Umbilical cord (tissue), 2 donors: ENCODE measurements around the gene TGM4. TPM values are rescaled to one million over a fixed set of nuclear protein-coding genes. Genes with fewer than 3 reads are reported as not detected.
A peak's percentile ranks its signal among the peaks of the same experiment; 100 is the strongest.
"Not testable (repeated sequence)": the region's sequence is repeated elsewhere in the genome, so short reads cannot be mapped to it uniquely, and the experiment has no call there.

Source experiments
- DNase-seq: peaks from one replicate; pipeline ENCODE4 v3.0.0-alpha.2; 2015; ENCODE audit warnings: low spot score
- total RNA-seq: library from RNA; depleted of rRNA; stranded (reverse); fragments of >200 nt; gene quantifications from one replicate; pipeline ENCODE4 v1.2.3, GENCODE V29; 2014; ENCODE audit warnings: low replicate concordance; ENCODE audit not compliant: insufficient read depth

The TGM4 gene
- total RNA-seq, 1 donor from 2014 or later = 3.1 TPM

DNA sequence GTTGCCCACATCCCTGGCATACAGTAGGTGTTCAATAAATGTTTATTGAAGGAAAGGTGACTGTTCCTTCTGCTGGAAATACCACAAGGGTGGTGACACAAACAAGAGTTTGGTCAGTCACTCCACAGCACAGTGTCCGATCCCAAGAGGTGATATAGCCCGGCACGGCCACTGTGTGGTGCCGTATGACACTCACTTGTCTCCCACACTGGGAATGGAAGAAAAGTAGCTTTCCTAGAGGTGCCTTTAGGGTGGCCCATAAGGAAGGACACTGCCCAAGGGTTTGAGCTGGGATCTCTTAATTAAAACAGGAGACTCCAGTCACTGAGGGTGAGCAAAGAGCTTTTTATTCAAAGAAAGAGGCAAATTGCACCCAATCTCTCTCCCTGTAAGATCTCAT is 40.5 kb downstream of the TGM4 start:
- no peak for DNase-seq

DNA sequence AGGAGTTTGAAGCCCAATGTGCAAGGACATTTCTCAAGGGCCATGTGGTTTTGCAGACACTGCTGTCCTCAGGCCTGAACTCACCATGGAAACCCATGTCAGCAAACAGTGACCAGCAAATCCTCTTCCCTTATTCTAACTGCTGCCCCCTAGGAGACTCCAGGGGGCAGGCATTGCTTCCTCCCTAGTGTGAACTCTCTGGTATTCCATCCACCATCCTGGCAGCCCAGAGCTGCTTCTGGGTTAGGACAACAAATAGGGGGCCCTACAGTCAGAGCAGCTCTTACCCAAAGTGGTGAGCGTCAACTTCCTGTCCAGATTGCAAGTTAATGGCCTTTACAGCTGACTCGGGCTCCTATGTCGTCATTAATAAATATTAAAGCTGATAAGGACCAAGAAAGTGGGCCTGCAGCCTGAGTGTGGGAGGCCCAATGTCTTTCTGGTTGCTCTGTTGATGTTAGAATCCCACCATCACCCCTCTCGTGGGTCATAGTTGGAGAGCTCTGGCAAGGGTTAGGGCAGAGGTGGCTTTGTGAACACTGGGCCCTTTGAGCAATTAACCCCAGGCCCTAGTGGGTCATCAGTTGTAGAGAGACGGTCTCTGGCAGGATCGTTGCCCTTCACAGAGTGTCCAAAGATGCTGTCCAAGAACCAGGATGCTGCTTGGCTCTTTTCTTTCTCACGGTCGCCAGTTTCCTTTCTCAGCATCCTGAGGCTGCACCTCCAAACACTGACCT is 41.5 kb downstream of the TGM4 start:
- no peak for DNase-seq

DNA sequence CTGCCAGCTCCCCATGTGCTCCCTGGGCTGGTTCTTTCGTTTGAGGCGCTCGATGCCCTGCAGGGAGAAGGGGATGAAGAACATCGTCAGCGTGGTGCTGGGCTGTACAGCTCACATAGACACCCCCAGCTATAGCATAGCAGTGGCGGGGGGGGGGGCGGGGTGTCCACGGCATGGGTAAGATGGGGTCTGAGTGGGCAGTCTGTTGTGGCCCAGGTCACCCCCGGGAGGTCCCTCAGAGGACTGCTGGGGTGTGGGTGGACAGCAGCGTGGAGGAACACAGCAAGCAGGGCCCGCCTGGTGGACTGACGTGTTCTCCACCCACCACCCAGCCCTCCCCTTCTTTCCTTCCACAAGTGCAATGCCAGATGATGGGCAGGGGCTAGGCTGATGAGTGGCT is 43.7 kb downstream of the TGM4 start:
- DNase-seq = no peak

DNA sequence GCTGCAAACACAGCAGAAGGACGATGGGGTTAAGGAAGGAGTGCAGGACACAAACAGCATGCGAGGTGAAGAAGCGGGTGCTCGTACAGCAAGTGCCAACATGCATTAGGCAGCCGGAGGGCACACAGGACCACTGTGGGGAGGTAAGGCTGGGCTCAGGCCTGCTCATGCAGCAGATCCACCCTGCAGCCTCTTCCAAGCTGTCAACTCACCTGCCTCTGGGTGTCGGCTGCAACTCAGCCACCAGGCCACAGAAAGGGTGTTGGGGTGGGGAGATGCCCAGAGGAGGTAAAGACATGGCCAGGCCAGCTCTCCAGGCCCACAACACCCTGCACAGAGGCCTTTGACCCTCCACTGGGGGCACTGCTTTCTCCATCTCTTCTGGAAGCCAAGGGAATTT is 44.2 kb downstream of the TGM4 start:
- DNase-seq = no peak

DNA sequence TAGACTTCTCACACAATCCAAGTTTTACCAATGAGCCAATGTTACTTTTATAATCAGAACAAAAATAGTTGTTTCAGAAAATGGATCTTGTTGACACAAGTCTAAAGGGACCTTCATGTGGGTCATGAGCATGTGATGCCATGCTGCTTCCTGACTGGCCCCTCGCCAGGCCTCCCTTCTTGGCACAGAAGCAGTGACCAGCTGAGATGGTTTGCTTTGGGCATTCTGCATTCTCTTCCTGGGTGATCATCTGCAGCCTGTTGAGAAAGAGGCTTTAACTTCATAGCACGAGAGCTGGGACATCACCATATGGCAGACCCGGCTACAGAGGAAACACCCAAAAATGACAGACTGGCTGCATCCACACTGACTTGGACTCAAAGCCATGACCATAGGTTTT is 45.7 kb downstream of the TGM4 start:
- no peak for DNase-seq

DNA sequence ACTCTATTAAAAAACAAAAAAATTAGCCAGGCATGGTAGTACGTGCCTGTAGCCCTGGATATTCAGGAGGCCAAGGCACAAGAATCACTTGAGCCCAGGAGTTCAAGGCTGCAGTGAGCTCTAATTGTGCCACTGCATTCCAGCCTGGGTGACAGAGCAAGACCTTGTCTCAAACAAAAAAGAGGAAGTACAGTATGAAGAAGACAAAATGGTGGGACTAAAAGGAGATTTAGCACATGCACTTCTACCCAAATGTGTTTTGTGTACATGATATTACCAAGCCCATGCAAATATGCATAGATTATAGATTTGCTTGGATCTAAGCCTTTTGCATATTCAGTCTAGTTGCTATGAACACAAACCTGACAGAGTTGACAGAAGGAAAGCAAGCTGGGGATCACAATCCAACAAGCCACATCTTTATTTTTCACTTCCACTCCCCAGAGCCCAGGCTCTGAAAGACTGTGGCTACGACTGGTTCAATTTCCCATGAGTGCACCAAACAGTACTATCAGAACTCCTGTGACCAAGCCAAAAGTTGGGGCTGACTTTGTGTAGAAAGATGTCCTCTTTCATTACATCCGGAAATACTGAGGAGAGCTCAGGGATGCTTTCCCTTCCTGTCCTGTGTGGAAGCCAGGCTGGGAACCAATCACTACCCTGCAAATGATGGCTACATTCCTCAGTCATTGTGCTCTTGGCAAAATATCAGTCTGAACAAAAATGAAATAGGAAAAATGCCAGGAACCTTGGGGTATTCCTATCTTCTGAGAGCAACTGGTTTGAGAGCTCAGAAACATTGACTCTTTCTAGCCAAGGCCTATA is 49.4 kb downstream of the TGM4 start:
- peak; percentile 43 for DNase-seq

DNA sequence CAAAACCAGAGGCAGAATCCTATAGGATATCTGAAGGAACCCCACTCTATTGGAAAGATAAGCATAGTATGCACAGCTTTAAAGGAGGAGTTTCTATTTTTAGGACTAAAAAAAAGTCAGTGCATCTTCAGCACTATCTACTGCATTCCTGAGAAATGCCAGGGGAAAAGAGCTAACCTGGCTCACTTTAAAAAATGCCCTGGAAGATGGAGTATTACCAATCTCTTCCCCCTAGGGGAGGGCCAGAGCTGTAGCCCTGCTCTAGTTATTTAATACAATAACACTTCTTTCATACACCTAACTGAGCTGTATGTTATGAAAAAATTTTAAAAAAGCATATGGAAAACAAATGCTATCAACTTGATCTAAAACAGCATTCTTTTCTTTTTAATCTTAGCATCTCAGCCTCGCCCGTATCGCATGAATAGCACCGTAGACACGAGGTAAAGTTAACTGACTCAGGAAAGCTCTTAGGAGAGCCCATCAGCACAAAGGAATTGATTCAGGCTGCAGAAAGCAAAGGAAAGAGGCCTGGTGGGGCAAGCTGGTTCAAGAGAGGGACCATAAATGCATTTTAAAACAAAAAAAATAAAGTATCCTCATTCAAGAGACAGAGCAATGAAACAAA is 50.2 kb downstream of the TGM4 start:
- DNase-seq = no peak

DNA sequence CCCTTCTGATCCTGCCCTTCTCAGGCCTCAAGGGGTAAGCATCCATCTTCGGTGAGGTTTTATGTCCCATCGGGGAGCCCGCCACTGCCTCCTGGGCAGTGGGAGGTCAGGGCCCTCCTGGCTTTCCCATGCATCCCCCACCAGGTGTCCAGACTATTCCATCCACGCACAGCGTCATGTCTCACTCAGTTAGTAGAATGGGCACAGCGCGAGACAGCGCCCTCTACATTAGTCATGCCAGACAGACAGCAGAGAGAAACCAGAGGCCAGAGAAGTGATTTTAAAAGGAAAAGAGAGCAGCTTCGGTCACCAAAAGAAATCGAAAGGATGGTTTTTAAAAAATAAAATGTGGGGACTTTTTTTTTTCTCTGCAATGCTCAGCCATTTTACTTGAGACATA is 51.8 kb downstream of the TGM4 start:
- DNase-seq = no peak

DNA sequence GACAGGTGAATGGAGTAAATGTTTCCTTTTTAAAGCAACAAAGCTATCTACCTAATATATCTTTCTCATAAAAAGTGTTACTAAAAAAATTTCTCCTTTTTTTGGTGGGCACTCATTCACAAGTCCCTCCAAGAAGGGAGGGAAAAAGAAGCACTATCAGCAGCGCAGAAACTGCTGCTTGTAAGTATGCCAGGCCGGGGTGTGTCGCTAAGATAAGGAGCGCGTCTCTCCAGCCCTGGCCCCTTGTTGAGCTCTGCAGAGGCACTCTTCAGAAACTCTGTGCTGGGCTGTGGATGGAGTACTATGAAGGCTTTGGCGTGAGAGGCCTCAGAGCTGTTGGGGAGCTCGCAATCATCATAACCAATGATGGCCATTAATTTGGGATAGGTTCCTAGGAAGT is 52.5 kb downstream of the TGM4 start:
- peak; percentile 72 for DNase-seq

DNA sequence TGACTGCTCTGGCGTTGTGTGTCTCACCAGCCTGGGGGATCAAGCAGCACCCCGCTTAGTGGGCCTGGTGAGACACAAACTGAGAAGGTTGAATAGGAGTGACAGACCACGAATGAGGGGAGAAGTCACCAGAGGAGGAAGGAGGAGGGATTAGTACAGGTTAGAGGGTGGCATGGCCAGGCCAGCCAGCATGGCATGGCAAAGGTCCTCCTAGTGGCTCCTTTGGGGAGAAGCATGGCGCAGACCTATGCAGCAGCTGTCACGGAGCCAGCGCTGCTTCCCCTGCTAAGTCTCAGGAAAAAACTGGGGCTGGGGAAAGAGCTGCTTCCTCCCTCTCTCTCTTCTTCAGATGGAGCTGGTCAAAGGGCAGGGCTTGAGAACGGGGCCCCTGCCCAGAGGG is 53.0 kb downstream of the TGM4 start:
- DNase-seq = no peak

DNA sequence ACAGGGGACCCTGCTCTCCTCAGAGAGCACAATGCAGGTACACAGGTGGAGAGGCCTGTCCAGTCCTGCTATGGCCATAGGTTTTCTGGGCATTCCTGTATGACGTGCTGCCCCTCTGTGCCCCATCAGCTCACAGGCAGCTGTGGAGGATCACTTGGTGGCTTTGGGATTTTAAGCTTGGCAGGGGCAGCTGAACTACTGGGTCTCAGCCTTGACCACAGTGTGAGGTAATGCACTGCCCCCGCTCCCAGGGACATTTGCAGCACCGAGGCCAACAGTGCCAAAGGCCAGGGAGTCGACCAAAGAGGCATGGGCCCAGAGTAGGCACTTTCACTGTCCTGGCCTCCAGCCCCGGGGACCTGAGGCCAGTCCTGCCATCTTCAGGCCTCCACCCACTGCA is 55.4 kb downstream of the TGM4 start:
- DNase-seq = no peak

DNA sequence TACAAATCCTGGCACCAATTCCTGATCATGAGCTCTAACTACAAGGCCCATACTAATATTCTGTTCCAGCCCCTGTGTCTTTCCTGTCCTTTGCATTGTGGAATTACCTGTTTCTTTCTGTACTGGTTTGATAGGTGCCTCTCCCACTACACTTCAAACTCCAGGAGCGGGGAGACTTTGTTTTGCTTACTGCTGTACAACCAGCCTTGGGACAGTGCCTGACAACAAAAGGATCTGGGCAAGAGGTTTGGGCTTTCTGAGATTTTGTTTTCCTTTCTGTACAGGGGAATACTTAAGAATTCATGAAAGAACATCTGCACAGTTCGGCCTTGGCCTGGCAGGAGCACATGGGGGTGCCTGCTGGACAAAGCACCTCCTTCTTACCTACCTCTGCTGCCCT is 56.5 kb downstream of the TGM4 start:
- no peak for DNase-seq

DNA sequence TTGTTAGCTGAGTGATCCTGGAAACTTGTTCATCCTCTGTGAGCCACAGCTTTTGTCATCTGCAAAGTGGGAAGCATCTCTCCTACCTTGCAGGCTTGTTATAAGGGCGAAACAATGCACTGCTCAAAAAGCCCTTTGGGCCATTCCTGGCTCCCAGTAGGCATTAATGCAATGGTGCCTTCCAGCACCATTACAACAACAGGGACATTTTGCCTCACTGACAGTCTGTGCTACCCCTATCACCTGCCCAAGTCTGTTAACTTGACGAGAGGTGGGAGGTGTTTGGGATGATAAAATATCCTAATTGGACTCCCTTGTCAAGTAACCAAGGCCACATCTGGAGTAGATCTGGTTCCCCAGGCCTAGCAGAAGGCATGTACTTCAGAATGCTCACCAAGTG is 57.4 kb downstream of the TGM4 start:
- DNase-seq = no peak

DNA sequence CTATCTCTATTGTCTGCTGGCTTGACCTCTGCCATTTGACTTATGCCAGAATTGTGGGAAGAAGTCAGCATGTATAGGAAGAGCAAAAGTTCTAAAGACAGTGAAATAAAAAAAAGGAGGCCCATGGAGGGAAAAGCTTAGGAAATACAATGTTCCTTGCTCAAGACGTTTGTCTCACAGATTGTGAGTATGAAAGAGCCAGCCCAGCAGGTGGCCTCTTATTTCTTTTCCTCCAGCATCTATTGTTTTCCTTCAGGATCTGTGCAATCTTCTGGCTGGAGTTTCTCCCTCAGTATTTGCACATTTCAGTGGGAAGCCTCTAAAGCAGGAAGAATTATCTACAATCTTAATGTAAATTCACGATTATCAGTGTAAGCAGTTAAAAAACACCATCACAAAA is 57.9 kb downstream of the TGM4 start:
- no peak for DNase-seq

DNA sequence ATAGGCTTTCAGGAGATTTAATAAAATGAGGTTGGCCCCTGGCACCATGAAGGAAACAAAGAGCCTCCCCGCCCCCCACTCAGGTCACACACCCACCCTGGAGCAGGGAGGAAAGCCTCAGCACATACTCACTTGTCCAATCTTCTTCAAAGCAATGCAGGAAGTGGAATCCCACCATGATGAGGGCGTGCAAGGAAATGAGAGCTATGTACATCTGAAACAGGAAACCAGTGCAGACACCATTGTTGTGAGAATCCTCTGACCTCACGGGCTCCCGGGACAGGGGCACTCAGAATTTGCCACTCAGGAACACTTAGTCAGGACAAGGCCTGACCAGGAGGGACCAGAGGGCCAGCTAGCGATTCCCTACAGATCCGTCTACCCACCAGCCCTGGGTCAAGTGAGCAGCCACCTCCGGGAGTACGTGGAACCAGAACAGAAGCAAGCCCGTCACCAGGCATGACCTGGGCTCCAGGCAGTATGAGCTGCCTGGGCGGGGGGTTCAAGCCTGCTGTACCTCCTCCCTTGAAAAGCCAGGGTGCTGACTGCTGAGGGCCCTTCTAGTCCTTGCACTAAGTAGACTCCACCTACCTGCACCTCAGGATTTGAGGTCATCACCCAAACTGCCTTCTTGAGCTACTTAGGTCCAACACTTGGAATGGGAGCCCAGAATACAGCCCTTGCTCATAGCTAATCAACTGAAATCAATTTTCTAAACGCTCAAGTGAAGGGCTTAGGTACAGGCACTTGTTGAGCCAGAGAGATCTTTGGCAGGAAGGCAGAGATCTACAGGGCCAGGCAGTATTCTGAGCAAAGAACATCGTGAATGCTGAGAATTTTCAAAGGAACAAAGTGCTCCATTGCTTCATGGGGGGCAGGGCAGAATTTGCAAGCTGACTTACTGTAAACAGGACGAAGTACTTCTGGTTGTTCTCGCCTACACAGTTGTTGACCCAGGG is 58.9 kb downstream of the TGM4 start:
- no peak for DNase-seq

DNA sequence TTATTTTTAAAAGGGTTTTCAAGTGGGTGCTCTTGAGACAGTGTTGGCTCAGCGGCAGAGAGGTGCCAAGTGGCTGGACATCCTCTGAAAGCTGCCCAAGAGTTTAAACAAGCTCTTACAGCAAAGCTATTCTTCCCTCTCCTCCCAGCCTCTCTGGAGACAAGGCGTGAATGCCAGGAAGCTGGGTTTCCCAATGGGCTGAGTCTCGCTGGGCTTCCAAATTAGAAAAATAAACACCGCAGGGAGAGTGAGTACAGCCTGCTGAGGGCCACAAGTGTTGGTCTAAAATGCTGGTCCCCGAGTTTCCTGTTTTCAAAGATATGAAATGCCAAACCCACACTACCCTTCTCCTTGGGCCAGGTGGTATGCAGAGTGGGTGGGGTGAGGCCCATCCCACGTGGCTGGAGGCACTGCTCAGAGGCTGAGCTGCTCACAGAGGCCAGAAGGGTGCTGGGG is 65.2 kb downstream of the TGM4 start:
- DNase-seq = no peak

DNA sequence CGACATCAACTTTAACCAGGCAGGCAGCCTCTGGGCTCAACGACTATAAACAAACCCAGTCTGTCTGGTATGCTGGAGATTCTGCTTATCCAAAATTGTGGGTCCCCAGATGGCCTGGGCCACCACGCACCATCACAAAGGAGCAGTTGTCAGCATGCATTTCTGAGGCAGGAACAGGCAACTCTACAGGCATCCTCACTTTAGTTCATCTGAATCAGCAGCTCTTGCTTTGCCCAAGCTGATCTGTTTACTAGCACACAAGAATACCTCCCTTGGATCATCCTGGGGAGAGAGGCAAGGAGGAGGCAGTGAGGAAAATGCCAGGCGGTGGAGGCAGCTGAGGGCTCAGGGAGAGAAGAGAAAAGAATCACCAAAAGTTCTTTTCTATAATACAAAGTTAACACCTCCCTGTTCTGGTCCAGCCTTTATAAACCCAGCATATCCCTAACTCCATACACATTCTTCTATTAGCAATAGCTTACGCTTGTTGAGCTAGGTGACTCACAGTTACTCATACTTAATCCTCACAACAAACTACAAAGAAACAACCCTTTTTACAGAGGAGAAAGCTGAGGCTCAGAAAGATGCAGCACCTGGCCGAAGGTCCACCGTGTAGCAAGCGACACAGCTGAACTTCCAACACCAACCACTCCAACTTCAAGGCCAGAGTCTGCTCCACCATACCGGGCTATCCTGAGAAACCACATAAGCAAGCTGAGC is 68.0 kb downstream of the TGM4 start:
- no peak for DNase-seq

DNA sequence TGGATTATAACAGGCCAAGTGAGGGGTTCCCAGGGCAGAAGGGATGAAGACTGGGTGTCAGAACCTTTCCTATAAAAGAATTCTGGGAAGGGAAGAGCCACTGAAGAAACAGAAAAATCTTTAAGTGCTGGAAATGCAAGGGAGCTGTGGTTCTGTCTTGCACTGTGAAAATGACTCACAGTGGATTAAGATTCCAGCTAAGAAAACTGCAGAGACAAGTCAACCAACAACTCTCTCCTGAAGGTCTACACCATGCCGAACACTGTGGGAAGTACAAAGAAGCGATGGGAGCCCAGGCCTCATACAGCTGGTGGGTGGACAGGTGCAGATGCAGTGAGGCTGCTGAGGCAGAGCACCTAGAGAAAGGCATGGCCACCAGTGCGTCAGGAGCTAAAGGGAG is 73.8 kb downstream of the TGM4 start:
- no peak for DNase-seq

DNA sequence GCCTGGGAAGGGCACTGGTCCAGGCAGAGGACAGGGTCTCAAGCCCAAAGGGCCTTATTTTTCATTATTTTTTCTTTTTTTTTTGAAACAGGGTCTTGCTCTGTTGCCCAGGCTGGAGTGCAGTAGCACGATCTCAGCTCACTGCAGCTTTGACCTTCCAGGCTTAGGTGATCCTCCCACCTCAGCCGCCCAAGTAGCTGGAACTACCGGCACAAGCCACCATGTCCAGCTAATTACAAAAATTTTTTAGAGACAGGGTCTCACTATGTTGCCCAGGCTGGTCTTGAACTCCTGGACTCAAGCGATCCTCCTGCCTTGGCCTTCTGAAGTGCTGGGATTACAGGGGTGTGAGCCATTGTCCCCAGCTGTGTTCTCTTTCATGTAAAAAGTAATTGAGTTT is 75.4 kb downstream of the TGM4 start:
- not testable (repeated sequence) for DNase-seq

DNA sequence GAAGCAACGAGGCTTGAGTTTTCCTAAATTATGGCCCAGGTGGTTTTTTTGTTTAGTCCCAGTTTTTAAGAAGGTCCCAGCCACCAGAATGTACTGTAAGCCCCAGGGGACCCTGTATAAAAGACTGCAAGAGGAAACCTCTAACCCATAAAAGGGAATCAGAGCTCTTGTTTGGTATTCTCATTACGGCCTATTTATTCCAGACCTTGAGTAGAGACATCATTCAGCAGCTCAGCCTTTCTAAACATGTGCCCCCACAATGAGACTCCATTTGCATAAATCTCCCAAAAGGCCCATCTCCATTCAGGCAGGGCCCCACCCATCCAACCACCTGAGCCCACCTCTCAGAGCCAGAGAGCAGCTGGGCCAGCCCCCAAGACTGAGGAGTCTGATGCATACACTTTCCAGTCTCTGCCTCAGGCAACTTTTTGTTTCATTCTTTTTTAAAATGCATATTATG is 75.9 kb downstream of the TGM4 start:
- no peak for DNase-seq

DNA sequence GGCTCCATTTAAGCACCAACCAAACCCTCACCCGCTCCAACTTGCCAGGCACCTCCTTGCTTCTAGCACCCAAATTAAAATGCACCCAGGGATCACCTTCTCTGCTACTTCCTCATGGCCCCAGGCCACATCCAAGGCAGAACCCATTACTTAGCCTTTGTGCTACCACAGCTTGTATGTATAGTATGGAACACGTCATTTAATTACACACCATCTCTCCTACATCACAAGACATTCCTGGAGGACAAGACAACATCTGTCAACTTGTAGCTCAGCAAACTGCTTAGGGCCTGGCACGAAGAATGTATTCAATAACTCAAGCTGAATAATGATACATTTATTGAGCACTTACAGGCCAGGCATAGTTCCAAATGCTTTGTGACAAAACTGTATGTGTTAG is 78.3 kb downstream of the TGM4 start:
- DNase-seq = no peak
